ENCODE results near the gene MGST2.

MGST2 gene

GRCh38 chr4:139660568-139661043 lies 5.0 kb upstream of the MGST2 start:
- Histone ChIP-seq H3K36me3 (ENCODE audit: insufficient read depth, low read length) (no peaks in the 10 kb centered on the region), H3K27ac (ENCODE audit: low read depth, low read length) (no peak overlapping the region), H3K4me3 (ENCODE audit: low read length) (no peak overlapping the region), H3K9me3 (ENCODE audit: insufficient read depth, low read depth, low read length) (no peaks in the 10 kb centered on the region), H3K4me1 (ENCODE audit: insufficient read depth, low read length) (peaks cover 13% of the 10 kb centered on the region), H3K9ac (ENCODE audit: low read depth, low read length) (no peak overlapping the region), H3K27me3 (ENCODE audit: insufficient read depth, low read length) (no peaks in the 10 kb centered on the region)
- WGBS: 91% methylated on average over 3 of the region's 3 CpGs

- 90% methylated on average over 1 of the region's 1 CpG for WGBS
These were observed 2.0 kb upstream of the MGST2 start for GRCh38 chr4:139663561-139664138.

GRCh38 chr4:139664442-139664841 lies 1.2 kb upstream of the MGST2 start:
- Histone ChIP-seq H3K4me1 (ENCODE audit: insufficient read depth, low read length) (peaks cover 14% of the 10 kb centered on the region), H3K4me3 (ENCODE audit: low read length) (no peak overlapping the region), H3K27me3 (ENCODE audit: insufficient read depth, low read length) (no peaks in the 10 kb centered on the region), H3K9ac (ENCODE audit: low read depth, low read length) (no peak overlapping the region), H3K9me3 (ENCODE audit: insufficient read depth, low read depth, low read length) (no peaks in the 10 kb centered on the region), H3K36me3 (ENCODE audit: insufficient read depth, low read length) (no peaks in the 10 kb centered on the region), H3K27ac (ENCODE audit: low read depth, low read length) (no peak overlapping the region)
- WGBS: 87% methylated on average over 2 of the region's 2 CpGs

More at GRCh38 chr4:139663561-139664138, 2.0 kb upstream of the MGST2 start:
- Histone ChIP-seq H3K4me1 (ENCODE audit: insufficient read depth, low read length) (peaks cover 13% of the 10 kb centered on the region), H3K36me3 (ENCODE audit: insufficient read depth, low read length) (no peaks in the 10 kb centered on the region), H3K27me3 (ENCODE audit: insufficient read depth, low read length) (no peaks in the 10 kb centered on the region), H3K9me3 (ENCODE audit: insufficient read depth, low read depth, low read length) (no peaks in the 10 kb centered on the region), H3K4me3 (ENCODE audit: low read length) (no peak overlapping the region), H3K9ac (ENCODE audit: low read depth, low read length) (no peak overlapping the region), H3K27ac (ENCODE audit: low read depth, low read length) (no peak overlapping the region)

GRCh38 chr4:139665079-139665689 lies 435 bp upstream of the MGST2 start:
- WGBS: 77% methylated on average over 10 of the region's 10 CpGs
- peak overlapping the region; percentile 73 for H3K27ac ChIP-seq (ENCODE audit: low read depth, low read length)
- H3K4me1 ChIP-seq (ENCODE audit: insufficient read depth, low read length): peaks cover 19% of the 10 kb centered on the region

GRCh38 chr4:139666735-139667281 lies 1.2 kb downstream of the MGST2 start:
- Histone ChIP-seq H3K27ac (ENCODE audit: low read depth, low read length) (no peak overlapping the region), H3K4me1 (ENCODE audit: insufficient read depth, low read length) (peaks cover 19% of the 10 kb centered on the region), H3K36me3 (ENCODE audit: insufficient read depth, low read length) (no peaks in the 10 kb centered on the region), H3K4me3 (ENCODE audit: low read length) (peak overlapping the region; percentile 62), H3K27me3 (ENCODE audit: insufficient read depth, low read length) (no peaks in the 10 kb centered on the region), H3K9ac (ENCODE audit: low read depth, low read length) (no peak overlapping the region), H3K9me3 (ENCODE audit: insufficient read depth, low read depth, low read length) (no peaks in the 10 kb centered on the region)
- WGBS: 81% methylated on average over 11 of the region's 11 CpGs

More at GRCh38 chr4:139665079-139665689, 435 bp upstream of the MGST2 start:
- Histone ChIP-seq H3K9ac (ENCODE audit: low read depth, low read length) (peak overlapping the region; percentile 52), H3K4me3 (ENCODE audit: low read length) (peak overlapping the region; percentile 62), H3K36me3 (ENCODE audit: insufficient read depth, low read length) (no peaks in the 10 kb centered on the region), H3K27me3 (ENCODE audit: insufficient read depth, low read length) (no peaks in the 10 kb centered on the region), H3K9me3 (ENCODE audit: insufficient read depth, low read depth, low read length) (no peaks in the 10 kb centered on the region)

- H3K36me3 ChIP-seq (ENCODE audit: insufficient read depth, low read length): no peaks in the 10 kb centered on the region
- peaks cover 23% of the 10 kb centered on the region for H3K4me1 ChIP-seq (ENCODE audit: insufficient read depth, low read length)
- 53% methylated on average over 2 of the region's 2 CpGs for WGBS
- H3K27me3 ChIP-seq (ENCODE audit: insufficient read depth, low read length): no peaks in the 10 kb centered on the region
- H3K4me3 ChIP-seq (ENCODE audit: low read length): no peak overlapping the region
- H3K9ac ChIP-seq (ENCODE audit: low read depth, low read length): no peak overlapping the region
- no peak overlapping the region for H3K27ac ChIP-seq (ENCODE audit: low read depth, low read length)
- no peaks in the 10 kb centered on the region for H3K9me3 ChIP-seq (ENCODE audit: insufficient read depth, low read depth, low read length)
These were observed 2.4 kb downstream of the MGST2 start for GRCh38 chr4:139668036-139668435.

GRCh38 chr4:139668658-139669201 lies 3.1 kb downstream of the MGST2 start:
- Histone ChIP-seq H3K36me3 (ENCODE audit: insufficient read depth, low read length) (no peaks in the 10 kb centered on the region), H3K27me3 (ENCODE audit: insufficient read depth, low read length) (no peaks in the 10 kb centered on the region), H3K9me3 (ENCODE audit: insufficient read depth, low read depth, low read length) (no peaks in the 10 kb centered on the region), H3K4me1 (ENCODE audit: insufficient read depth, low read length) (peaks cover 23% of the 10 kb centered on the region), H3K4me3 (ENCODE audit: low read length) (no peak overlapping the region), H3K27ac (ENCODE audit: low read depth, low read length) (no peak overlapping the region), H3K9ac (ENCODE audit: low read depth, low read length) (no peak overlapping the region)
- 79% methylated on average over 4 of the region's 4 CpGs for WGBS

GRCh38 chr4:139669335-139669734 lies 3.7 kb downstream of the MGST2 start:
- no peaks in the 10 kb centered on the region for H3K36me3 ChIP-seq (ENCODE audit: insufficient read depth, low read length)
- no peak overlapping the region for H3K9ac ChIP-seq (ENCODE audit: low read depth, low read length)
- peaks cover 23% of the 10 kb centered on the region for H3K4me1 ChIP-seq (ENCODE audit: insufficient read depth, low read length)
- WGBS: 87% methylated on average over 6 of the region's 6 CpGs
- no peaks in the 10 kb centered on the region for H3K9me3 ChIP-seq (ENCODE audit: insufficient read depth, low read depth, low read length)
- H3K27ac ChIP-seq (ENCODE audit: low read depth, low read length): no peak overlapping the region
- no peaks in the 10 kb centered on the region for H3K27me3 ChIP-seq (ENCODE audit: insufficient read depth, low read length)
- H3K4me3 ChIP-seq (ENCODE audit: low read length): no peak overlapping the region

GRCh38 chr4:139669890-139670289 lies 4.3 kb downstream of the MGST2 start:
- 86% methylated on average over 6 of the region's 6 CpGs for WGBS
- H3K9ac ChIP-seq (ENCODE audit: low read depth, low read length): no peak overlapping the region
- peak overlapping the region; percentile 11; the same call in 1 of the 2 replicates for H3K27ac ChIP-seq (ENCODE audit: low read depth, low read length)
- no peaks in the 10 kb centered on the region for H3K9me3 ChIP-seq (ENCODE audit: insufficient read depth, low read depth, low read length)
- H3K27me3 ChIP-seq (ENCODE audit: insufficient read depth, low read length): no peaks in the 10 kb centered on the region
- no peaks in the 10 kb centered on the region for H3K36me3 ChIP-seq (ENCODE audit: insufficient read depth, low read length)
- H3K4me3 ChIP-seq (ENCODE audit: low read length): no peak overlapping the region
- H3K4me1 ChIP-seq (ENCODE audit: insufficient read depth, low read length): peaks cover 23% of the 10 kb centered on the region

GRCh38 chr4:139670775-139671174 lies 5.2 kb downstream of the MGST2 start:
- no peak overlapping the region for H3K27ac ChIP-seq (ENCODE audit: low read depth, low read length)
- WGBS: 85% methylated on average over 3 of the region's 3 CpGs
- no peak overlapping the region for H3K4me3 ChIP-seq (ENCODE audit: low read length)
- H3K9me3 ChIP-seq (ENCODE audit: insufficient read depth, low read depth, low read length): no peaks in the 10 kb centered on the region
- H3K27me3 ChIP-seq (ENCODE audit: insufficient read depth, low read length): no peaks in the 10 kb centered on the region
- H3K36me3 ChIP-seq (ENCODE audit: insufficient read depth, low read length): no peaks in the 10 kb centered on the region
- H3K4me1 ChIP-seq (ENCODE audit: insufficient read depth, low read length): peaks cover 23% of the 10 kb centered on the region
- H3K9ac ChIP-seq (ENCODE audit: low read depth, low read length): no peak overlapping the region

GRCh38 chr4:139672215-139672614 lies 6.6 kb downstream of the MGST2 start:
- H3K9ac ChIP-seq (ENCODE audit: low read depth, low read length): no peak overlapping the region
- no peak overlapping the region for H3K27ac ChIP-seq (ENCODE audit: low read depth, low read length)
- peaks cover 15% of the 10 kb centered on the region for H3K4me1 ChIP-seq (ENCODE audit: insufficient read depth, low read length)
- H3K36me3 ChIP-seq (ENCODE audit: insufficient read depth, low read length): no peaks in the 10 kb centered on the region
- H3K9me3 ChIP-seq (ENCODE audit: insufficient read depth, low read depth, low read length): no peaks in the 10 kb centered on the region
- no peak overlapping the region for H3K4me3 ChIP-seq (ENCODE audit: low read length)
- 91% methylated on average over 2 of the region's 2 CpGs for WGBS
- H3K27me3 ChIP-seq (ENCODE audit: insufficient read depth, low read length): no peaks in the 10 kb centered on the region
